ENCODE measurements around the gene RASL11A. TPM values are rescaled to one million over a fixed set of nuclear protein-coding genes. Genes with fewer than 3 reads are reported as not detected.

Gene RASL11A
- total RNA-seq, 1 donor from 2014 or later: 1.3 TPM

DNA sequence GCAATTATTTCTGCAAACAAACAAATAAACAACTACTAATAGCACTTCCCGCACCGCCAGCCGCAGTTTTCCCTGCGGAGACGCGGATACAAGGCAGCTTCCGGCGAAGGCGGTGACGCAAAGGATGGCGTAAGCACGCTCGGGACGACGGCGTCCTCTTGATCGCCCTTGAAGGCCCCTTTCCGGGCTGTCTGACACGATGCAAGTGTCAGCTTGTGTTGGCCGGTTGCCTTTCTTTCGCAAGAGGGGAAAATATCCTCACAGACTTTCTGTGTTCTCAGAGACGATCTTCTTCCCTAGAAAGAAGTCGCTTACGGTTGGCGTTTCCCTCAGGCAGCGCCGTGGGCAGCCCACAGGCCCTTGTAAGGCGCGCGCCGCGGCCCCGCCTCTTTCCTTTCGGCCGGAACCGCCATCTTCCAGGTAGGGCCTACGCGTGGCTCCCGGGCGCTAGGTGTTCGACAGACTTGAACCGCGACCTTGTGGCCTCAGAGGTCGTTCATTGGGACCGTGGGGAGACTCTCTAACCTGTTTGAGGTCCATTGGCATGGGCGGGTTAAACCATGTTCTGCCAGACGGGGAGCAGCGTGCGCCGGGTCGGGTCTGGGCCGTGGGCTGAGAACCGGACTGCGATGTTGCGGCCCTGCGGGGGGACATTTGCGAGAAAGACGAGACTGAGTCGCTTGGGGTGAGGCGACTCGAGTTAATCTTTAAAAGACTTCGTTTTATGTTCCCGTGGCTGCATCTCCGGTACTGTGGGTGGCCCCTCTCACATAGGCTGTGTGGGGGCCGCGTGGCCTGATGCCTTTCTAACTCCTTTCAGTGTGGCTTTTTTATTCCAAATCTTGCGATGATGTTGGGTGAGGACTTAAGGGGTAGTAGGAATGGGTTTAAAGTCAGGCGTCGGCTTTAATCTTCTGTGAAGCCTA is 19.2 kb upstream of the RASL11A start, which contains the start of gene RPL21:
Gene RPL21, plus strand, starts transcription at position 393 of the 926 bp plus-strand sequence. CDS start 2,219 bp downstream, outside the sequence.
- peak within 1 kb of the TSS; percentile 100 for H3K27ac Mint-ChIP-seq (ENCODE audit: unreplicated experiment)
- no peaks in the 10 kb centered on the region for H3K27me3 Mint-ChIP-seq (ENCODE audit: low read depth)
- peak within 1 kb of the TSS; percentile 100 for H3K4me3 Mint-ChIP-seq
- H3K36me3 Mint-ChIP-seq (ENCODE audit: low read depth): peaks cover 14% of the 10 kb centered on the region
- H3K9me3 Mint-ChIP-seq: no peaks in the 10 kb centered on the region
- peaks cover 39% of the 10 kb centered on the region for H3K4me1 Mint-ChIP-seq
- TF ChIP-seq, protein P1, sequence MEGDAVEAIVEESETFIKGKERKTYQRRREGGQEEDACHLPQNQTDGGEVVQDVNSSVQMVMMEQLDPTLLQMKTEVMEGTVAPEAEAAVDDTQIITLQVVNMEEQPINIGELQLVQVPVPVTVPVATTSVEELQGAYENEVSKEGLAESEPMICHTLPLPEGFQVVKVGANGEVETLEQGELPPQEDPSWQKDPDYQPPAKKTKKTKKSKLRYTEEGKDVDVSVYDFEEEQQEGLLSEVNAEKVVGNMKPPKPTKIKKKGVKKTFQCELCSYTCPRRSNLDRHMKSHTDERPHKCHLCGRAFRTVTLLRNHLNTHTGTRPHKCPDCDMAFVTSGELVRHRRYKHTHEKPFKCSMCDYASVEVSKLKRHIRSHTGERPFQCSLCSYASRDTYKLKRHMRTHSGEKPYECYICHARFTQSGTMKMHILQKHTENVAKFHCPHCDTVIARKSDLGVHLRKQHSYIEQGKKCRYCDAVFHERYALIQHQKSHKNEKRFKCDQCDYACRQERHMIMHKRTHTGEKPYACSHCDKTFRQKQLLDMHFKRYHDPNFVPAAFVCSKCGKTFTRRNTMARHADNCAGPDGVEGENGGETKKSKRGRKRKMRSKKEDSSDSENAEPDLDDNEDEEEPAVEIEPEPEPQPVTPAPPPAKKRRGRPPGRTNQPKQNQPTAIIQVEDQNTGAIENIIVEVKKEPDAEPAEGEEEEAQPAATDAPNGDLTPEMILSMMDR (conservative IDR thresholded peaks at IDR 0.05): no peak
- DNase-seq (ENCODE audit: low read depth, low spot score): peak; percentile 85

DNA sequence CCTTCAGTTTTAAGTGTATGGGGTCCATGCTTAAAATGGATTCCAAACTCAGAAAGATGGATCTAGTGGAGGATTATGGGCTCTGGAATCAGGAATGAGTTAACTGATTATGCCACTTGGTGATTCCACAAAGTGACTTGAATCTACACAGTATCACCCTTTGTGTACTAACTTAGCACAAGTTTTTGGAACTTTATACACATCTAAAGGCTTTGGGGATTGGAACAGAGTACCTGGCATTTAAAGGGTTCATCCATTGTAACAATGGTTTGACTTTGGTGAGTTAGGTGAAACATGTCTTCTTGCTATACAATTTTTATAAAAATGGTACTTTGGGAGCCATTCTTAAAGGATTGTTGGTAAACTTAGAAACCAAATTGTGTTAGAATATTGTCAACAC is 18.2 kb upstream of the RASL11A start:
- H3K9me3 Mint-ChIP-seq: no peaks in the 10 kb centered on the region

DNA sequence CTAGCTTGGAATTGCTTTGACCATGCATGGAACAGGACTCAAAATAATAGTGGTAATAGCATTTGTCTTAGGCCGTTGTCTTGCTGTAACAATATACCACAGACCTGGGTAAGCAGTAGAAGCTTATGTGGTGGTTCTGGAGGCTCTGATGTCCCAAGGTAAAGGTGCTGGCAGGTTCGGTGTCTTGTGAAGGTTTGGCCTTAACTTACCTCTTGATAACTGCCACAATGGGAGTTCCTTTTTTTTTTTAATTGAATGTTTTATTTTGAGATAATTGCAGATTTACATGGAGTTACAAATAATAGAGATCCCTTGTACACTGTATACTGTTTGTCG is 13.4 kb upstream of the RASL11A start:
- Mint-ChIP-seq H3K9me3 (no peaks in the 10 kb centered on the region), H3K27ac (ENCODE audit: unreplicated experiment) (no peak overlapping the region)

More for the DNA sequence above, 18.2 kb upstream of the RASL11A start:
- Mint-ChIP-seq H3K4me1 (peaks cover 39% of the 10 kb centered on the region), H3K36me3 (ENCODE audit: low read depth) (peaks cover 14% of the 10 kb centered on the region), H3K4me3 (peak overlapping the region; percentile 100), H3K27me3 (ENCODE audit: low read depth) (no peaks in the 10 kb centered on the region), H3K27ac (ENCODE audit: unreplicated experiment) (peak overlapping the region; percentile 100)
- no peak for DNase-seq (ENCODE audit: low read depth, low spot score)
- TF ChIP-seq, protein P1 (conservative IDR thresholded peaks at IDR 0.05): no peak

DNA sequence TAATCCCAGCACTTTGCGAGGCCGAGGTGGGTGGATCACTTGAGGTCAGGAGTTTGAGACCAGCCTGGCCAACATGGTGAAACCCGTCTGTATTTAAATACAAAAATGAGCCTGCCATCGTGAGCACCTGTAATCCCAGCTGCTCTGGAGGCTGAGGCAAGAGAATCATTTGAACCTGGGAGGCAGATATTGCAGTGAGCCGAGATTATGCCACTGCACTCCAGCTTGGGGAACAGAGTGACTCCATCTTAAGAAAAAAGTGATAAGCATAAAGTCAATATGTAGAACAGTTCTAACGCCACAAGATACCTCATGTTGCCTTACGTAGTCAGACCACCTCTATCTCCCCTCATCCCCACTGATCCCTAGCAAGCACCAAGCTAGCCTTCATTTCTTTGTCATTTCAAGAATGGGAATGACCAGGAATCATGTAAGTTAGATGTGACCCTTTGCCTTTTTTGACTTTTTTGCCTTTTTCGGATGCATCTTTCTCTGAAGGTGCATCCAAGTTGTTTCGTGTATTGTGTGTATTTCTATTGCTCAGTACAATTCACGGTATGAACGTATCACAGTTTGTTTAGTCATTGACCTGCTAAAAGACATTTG is 12.9 kb upstream of the RASL11A start:
- Mint-ChIP-seq H3K36me3 (ENCODE audit: low read depth) (peaks cover 21% of the 10 kb centered on the region), H3K27ac (ENCODE audit: unreplicated experiment) (peak overlapping the region; percentile 28), H3K27me3 (ENCODE audit: low read depth) (no peaks in the 10 kb centered on the region), H3K4me1 (peaks cover 18% of the 10 kb centered on the region), H3K9me3 (no peaks in the 10 kb centered on the region), H3K4me3 (peak overlapping the region; percentile 35)
- TF ChIP-seq, protein P1 (conservative IDR thresholded peaks at IDR 0.05): no peak
- DNase-seq (ENCODE audit: low read depth, low spot score): no peak

More for the DNA sequence above, 13.4 kb upstream of the RASL11A start:
- Mint-ChIP-seq H3K4me3 (peak overlapping the region; percentile 35), H3K4me1 (peaks cover 23% of the 10 kb centered on the region), H3K36me3 (ENCODE audit: low read depth) (peaks cover 21% of the 10 kb centered on the region), H3K27me3 (ENCODE audit: low read depth) (no peaks in the 10 kb centered on the region)
- DNase-seq (ENCODE audit: low read depth, low spot score): no peak
- TF ChIP-seq, protein P1 (conservative IDR thresholded peaks at IDR 0.05): no peak

DNA sequence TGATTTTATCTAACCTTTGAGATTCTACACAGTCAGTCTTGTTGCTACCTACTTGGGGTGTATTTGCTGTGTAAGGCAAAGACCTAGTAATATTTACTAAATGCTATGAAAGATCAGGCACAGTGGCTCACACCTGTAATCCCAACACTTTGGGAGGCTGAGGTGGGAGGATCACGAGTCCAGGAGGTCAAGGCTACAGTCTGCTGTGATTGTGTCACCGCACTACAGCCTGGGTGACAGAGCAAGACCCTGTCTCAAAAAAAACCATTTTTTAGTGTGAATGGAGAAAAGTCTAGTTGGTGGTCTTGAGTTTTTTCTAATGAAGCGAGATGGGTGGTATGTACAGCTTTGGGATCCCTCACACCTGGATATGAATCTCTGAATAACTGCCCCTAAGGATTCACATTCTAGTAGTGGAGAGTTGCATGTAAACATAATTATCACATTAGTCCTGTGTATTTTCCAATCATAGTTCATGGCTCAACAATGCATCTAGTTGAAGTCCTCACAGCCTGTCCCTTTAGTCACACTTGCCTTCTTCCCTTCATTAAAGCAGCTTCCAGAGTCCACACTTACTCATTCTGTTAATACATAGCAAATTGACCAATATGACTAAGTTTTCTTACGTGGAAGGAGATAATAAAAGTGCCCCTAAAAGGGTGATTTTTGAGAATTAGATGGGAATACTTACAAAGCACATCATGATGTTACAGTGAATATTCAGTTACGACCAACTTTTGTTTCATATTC is 11.8 kb upstream of the RASL11A start:
- Mint-ChIP-seq H3K9me3 (no peaks in the 10 kb centered on the region), H3K27ac (ENCODE audit: unreplicated experiment) (no peak overlapping the region), H3K4me1 (peaks cover 13% of the 10 kb centered on the region), H3K36me3 (ENCODE audit: low read depth) (peaks cover 16% of the 10 kb centered on the region), H3K27me3 (ENCODE audit: low read depth) (no peaks in the 10 kb centered on the region), H3K4me3 (peak overlapping the region; percentile 22)
- DNase-seq (ENCODE audit: low read depth, low spot score): no peak
- TF ChIP-seq, protein P1 (conservative IDR thresholded peaks at IDR 0.05): no peak
